Tibial artery (tissue), 4 donors: ENCODE measurements around the gene LY6G5C.
A peak's percentile ranks its signal among the peaks of the same experiment; 100 is the strongest.

ENCODE experiments used
- DNase-seq, 2 donors: peaks; one replicate each; pipeline ENCODE4 v3.0.0-alpha.2; 2019
- H3K27ac ChIP-seq, 2 donors: fragments of 200-600 bp; sonication (generic) in 1 of 2; 1 replicate in 1 of 2; 2 replicates in 1 of 2; pipeline ENCODE4 v1.5.1; 2018 to 2019; ENCODE audit warnings: mild to moderate bottlenecking in 1 of 2
- H3K27me3 ChIP-seq, 2 donors: fragments of 200-600 bp; sonication (generic) in 1 of 2; one replicate each; pipeline versions ENCODE4 v1.5.1 to v1.6.0; 2016 to 2019
- H3K36me3 ChIP-seq, 3 donors: fragments of 200-600 bp; sonication (generic) in 2 of 3; one replicate each; pipeline ENCODE4 v1.5.1; 2016 to 2019; ENCODE audit warnings: mild to moderate bottlenecking in 2 of 3
- H3K4me1 ChIP-seq, 4 donors: fragments of 200-600 bp; sonication (generic) in 2 of 4; 1 replicate in 3 of 4; 2 replicates in 1 of 4; pipeline ENCODE4 v1.5.1; 2016 to 2019
- H3K4me3 ChIP-seq, 2 donors: fragments of 200-600 bp; sonication (generic) in 1 of 2; 1 replicate in 1 of 2; 2 replicates in 1 of 2; pipeline ENCODE4 v1.5.1; 2018 to 2019; ENCODE audit warnings: mild to moderate bottlenecking in 2 of 2
- H3K9me3 ChIP-seq, 3 donors: fragments of 200-600 bp; sonication (generic) in 1 of 3; one replicate each; pipeline ENCODE4 v1.5.1; 2016 to 2019
- intact Hi-C: fragments of 100-400 bp; cut with DNase I; formaldehyde crosslinking; loops from one replicate; pipeline ENCODE4 v1.15.0; 2023; ENCODE audit warnings: low total_unique reads
- TF ChIP-seq, protein P1 (sequence below), 2 experiments: fragments of 200-600 bp in 1 of 2; fragments of 450-650 bp in 1 of 2; IDR thresholded peaks; one replicate each; pipeline ENCODE4 v1.5.1; 2017 to 2019; ENCODE audit warnings: antibody characterized with exemption in 2 of 2, mild to moderate bottlenecking in 1 of 2, moderate library complexity in 1 of 2

LY6G5C gene

DNA sequence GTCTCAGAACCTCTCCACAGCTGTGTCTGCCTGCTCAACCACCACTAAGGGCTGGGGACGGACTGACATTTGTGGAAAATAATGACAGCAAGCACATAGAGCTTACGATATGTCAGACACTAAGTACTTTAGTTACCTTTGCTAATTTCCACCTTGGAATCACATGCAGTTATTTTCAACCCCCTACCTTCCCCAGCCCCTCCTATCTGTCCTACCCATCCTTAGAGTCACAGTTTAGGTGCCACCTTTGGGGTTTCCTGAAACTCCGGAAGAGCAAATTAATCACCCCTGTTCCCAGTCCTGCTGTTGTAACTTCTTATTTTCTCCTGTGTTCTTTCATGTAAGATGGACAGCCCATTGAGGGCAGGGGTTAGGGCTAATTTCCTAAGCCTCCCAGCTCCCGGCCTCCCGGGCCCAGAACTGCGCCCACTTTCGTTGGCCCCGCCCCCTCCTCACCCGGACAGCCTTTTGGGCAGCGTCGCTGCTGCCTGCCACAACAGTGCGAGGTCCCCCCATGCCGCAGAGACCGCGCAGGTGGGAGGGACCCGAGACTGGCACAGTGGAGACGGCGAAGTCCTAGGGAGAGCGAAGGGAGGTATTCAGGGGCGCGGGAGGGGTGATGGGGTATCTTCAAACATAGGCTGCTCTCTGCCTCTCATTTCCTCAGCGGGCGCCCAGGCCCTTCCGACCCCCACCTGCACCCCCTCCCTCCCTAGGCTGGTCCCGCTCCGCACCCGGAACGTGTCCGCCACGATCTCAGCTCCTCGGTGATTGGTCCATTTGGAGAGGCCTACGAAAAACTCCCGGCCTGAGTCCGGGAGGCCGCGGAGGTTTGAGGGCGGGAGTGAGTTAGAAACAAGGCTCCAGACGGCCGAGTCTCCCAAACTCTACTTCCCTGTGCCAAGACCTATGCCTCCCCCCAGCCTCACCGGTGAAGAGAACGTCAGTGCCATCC, 47.1 kb upstream of the LY6G5C start:
- TF ChIP-seq, protein P1, sequence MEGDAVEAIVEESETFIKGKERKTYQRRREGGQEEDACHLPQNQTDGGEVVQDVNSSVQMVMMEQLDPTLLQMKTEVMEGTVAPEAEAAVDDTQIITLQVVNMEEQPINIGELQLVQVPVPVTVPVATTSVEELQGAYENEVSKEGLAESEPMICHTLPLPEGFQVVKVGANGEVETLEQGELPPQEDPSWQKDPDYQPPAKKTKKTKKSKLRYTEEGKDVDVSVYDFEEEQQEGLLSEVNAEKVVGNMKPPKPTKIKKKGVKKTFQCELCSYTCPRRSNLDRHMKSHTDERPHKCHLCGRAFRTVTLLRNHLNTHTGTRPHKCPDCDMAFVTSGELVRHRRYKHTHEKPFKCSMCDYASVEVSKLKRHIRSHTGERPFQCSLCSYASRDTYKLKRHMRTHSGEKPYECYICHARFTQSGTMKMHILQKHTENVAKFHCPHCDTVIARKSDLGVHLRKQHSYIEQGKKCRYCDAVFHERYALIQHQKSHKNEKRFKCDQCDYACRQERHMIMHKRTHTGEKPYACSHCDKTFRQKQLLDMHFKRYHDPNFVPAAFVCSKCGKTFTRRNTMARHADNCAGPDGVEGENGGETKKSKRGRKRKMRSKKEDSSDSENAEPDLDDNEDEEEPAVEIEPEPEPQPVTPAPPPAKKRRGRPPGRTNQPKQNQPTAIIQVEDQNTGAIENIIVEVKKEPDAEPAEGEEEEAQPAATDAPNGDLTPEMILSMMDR (IDR thresholded peaks at IDR 0.05), result no peak
- peak; percentile 33 to 77 for DNase-seq
- Histone ChIP-seq H3K27ac (peak overlapping the region; percentile 88 to 94), H3K9me3 (no peaks in the 10 kb centered on the region), H3K4me3 (peak overlapping the region; percentile 69 to 78), H3K36me3 (peaks cover 45 to 61% (median 56%) of the 10 kb centered on the region in 3 donors), H3K27me3 (no peaks in the 10 kb centered on the region), H3K4me1 (peaks cover 0 to 33% (median 23%) of the 10 kb centered on the region in 4 donors)
- intact Hi-C loops, result loop anchor here (10.0 kb wide), 1 partner anchor 107 kb away; no protein-coding TSS in a partner anchor

DNA sequence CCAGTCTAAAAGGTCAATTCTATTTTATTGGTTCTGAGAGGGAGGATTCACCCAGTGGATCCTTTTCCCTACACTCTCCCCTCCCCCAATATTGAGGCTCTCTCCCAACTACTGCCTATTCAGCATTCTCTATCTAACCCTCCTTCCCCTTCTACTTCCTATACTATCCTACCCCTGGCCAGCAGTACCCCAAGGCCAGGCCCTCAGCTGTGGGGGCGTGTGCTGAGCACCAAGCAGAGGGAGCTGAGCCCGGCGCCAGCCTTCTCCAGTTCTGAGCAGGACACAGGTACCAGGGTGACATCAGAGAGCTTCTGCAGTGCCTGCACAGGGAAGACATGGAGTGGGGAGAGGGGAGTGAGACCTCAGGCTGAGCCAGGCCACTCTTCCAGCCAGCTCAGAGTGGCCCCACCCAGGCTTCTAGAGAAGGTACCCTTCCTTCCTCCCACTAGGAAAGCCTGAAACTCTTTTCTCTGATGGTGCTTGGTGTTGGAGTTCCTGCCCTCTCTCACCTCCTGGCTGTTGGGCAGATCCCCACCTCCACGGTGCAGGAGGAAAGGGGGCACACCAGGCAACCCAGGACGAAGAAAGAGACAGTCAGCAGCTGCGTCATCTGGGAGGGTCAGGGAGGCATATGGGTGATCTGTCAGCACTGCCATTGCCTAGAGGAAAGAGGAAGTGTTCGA, 46.3 kb upstream of the LY6G5C start:
- Histone ChIP-seq H3K27me3 (no peaks in the 10 kb centered on the region), H3K9me3 (no peaks in the 10 kb centered on the region), H3K36me3 (peaks cover 37 to 53% (median 47%) of the 10 kb centered on the region in 3 donors), H3K4me1 (peaks cover 0 to 33% (median 23%) of the 10 kb centered on the region in 4 donors), H3K4me3 (no peak overlapping the region), H3K27ac (peak overlapping the region; percentile 50 to 88)
- TF ChIP-seq, protein P1 (IDR thresholded peaks at IDR 0.05), result no peak
- peak in 1 of 2 donors; percentile 41 for DNase-seq
- intact Hi-C loops, result loop anchor here (10.0 kb wide), 1 partner anchor 108 kb away; no protein-coding TSS in a partner anchor

DNA sequence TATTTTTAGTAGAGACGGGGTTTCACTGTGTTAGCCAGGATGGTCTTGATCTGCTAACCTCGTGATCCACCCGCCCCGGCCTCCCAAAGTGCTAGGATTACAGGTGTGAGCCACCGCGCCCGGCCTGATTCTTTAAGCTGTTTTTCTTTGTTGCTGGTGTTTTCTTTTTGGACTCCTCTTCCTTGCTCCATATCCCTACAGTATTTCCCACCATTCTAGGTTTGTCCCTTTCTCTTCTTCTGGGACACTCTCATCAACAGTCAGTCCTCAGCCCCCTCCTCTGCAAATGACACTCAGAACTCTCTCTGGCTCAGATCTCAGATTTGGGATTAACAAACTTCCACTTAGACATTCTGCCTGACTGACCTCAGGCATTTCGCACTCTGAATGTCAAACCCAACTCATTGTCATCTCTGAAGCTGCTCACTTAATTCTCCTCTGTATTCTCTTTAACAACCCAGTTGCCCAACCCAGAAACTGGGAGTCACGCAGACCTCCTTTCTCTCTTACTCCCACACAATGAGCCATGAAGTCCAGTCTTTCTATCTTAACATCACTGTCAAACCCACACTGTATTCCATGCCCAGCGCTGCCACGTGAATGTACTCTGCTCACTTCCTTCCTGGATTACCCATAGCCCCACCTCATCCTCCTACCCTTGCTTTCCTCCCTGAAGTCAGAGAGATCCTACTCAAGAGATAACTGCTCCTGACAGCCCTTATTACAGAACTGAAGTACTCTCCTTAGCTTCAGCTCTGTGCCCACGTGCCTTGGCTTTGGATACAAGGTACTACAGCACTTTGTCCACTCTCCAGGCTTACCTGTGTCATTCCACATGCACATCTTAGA, 44.9 kb upstream of the LY6G5C start:
- peaks cover 0 to 30% (median 22%) of the 10 kb centered on the region in 4 donors for H3K4me1 ChIP-seq
- H3K4me3 ChIP-seq, result no peak overlapping the region
- no peaks in the 10 kb centered on the region for H3K9me3 ChIP-seq
- TF ChIP-seq, protein P1 (IDR thresholded peaks at IDR 0.05), result no peak
- no peaks in the 10 kb centered on the region for H3K27me3 ChIP-seq
- no peak overlapping the region for H3K27ac ChIP-seq
- DNase-seq, result no peak
- H3K36me3 ChIP-seq, result peaks cover 22 to 39% (median 33%) of the 10 kb centered on the region in 3 donors
- intact Hi-C loops, result loop anchor here (10.0 kb wide), 1 partner anchor 109 kb away; no protein-coding TSS in a partner anchor

DNA sequence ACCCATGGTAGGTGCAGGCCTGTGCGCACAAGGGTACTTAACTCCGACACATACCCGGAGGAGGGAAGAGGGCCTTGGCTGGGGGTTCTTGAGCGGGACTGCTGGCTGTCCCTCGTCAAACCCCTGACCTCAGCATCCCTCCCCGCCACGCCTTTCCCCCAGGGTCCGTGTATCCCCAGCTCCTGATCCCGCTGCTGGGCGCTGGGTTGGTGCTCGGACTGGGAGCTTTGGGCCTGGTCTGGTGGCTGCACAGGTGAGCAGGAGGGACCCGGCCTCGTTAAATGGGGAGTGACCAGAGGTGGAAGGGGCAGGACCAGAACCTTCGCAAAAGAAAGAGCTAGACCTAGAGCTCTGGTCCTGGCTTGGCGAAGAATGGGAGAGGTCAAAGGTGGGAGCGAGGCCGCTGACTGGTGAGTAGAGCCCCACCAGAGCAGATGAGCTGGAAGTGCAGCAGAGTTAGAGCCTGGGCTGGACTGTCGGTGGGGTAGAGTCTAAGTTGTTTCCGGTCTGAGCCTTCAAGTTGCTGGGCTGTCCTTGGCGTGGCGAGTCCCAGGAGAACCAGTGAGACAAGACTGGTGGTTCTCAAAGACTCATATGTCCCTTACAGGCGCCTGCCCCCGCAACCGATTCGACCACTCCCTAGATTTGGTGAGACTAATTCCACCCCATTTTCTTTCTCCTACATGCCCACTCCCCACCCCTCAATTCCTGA, 43.3 kb upstream of the LY6G5C start:
- H3K4me3 ChIP-seq, result no peak overlapping the region
- intact Hi-C loops, result loop anchor here (10.0 kb wide), 1 partner anchor 111 kb away; no protein-coding TSS in a partner anchor

More for the DNA sequence above, 43.3 kb upstream of the LY6G5C start:
- Histone ChIP-seq H3K36me3 (peaks cover 20 to 38% (median 31%) of the 10 kb centered on the region in 3 donors), H3K27me3 (no peaks in the 10 kb centered on the region), H3K4me1 (peaks cover 0 to 23% (median 16%) of the 10 kb centered on the region in 4 donors), H3K27ac (no peak overlapping the region), H3K9me3 (no peaks in the 10 kb centered on the region)
- TF ChIP-seq, protein P1 (IDR thresholded peaks at IDR 0.05), result no peak
- DNase-seq, result no peak
